HCT116 (cell line): Measurements from ENCODE around the gene NUP43.

Source experiments
- CTCF ChIP-seq, 3 experiments: fragments of 200-600 bp in 1 of 3; sonication (generic) in 1 of 3; IDR thresholded peaks in 2 of 3; conservative IDR thresholded peaks in 1 of 3; 2 replicates each; pipeline ENCODE4 v1.5.1; 2012 to 2017; ENCODE audit warnings: low read depth in 2 of 3, low read length in 2 of 3, antibody characterized with exemption in 1 of 3, borderline replicate concordance in 1 of 3, control low read depth in 1 of 3, mild to moderate bottlenecking in 1 of 3, mixed read lengths in 1 of 3, mixed run types in 1 of 3, moderate library complexity in 1 of 3; ENCODE audit not compliant: insufficient read depth in 1 of 3
- ELF1 ChIP-seq: IDR thresholded peaks from 2 replicates; pipeline ENCODE4 v1.6.1; 2012; ENCODE audit warnings: low read depth, borderline replicate concordance
- FOSL1 ChIP-seq: IDR thresholded peaks from 2 replicates; pipeline ENCODE4 v1.6.1; 2012; ENCODE audit warnings: low read depth
- POLR2AphosphoS5 ChIP-seq: IDR thresholded peaks from 2 replicates; pipeline ENCODE4 v1.6.1; 2011; ENCODE audit warnings: mild to moderate bottlenecking, low read depth, low read length, moderate library complexity
- REST ChIP-seq: IDR thresholded peaks from 2 replicates; pipeline ENCODE4 v1.6.1; 2012; ENCODE audit warnings: low read depth
- SP1 ChIP-seq: IDR thresholded peaks from 2 replicates; pipeline ENCODE4 v1.6.1; 2012; ENCODE audit warnings: low read depth
- TF ChIP-seq, protein P1 (sequence below): IDR thresholded peaks from 2 replicates; pipeline ENCODE4 v1.6.1; 2011; ENCODE audit warnings: mild to moderate bottlenecking, low read length, moderate library complexity; ENCODE audit not compliant: insufficient replicate concordance; ENCODE audit errors: extremely low read depth

DNA sequence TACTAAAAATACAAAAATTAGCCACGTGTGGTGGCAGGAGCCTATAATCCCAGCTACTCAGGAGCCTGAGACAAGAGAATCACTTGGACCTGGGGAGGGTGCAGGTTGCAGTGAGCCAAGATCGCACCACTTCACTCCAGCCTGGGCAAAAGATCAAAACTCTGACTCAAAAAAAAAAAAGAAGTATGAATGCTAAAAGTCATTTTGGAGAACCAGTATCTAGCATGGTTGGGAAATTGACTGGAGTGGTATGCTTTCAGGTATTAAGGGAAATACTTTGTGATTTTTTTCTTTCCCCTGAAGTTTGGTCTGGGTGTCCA lies 33.3 kb upstream of the NUP43 start:
- TF ChIP-seq, protein P1, sequence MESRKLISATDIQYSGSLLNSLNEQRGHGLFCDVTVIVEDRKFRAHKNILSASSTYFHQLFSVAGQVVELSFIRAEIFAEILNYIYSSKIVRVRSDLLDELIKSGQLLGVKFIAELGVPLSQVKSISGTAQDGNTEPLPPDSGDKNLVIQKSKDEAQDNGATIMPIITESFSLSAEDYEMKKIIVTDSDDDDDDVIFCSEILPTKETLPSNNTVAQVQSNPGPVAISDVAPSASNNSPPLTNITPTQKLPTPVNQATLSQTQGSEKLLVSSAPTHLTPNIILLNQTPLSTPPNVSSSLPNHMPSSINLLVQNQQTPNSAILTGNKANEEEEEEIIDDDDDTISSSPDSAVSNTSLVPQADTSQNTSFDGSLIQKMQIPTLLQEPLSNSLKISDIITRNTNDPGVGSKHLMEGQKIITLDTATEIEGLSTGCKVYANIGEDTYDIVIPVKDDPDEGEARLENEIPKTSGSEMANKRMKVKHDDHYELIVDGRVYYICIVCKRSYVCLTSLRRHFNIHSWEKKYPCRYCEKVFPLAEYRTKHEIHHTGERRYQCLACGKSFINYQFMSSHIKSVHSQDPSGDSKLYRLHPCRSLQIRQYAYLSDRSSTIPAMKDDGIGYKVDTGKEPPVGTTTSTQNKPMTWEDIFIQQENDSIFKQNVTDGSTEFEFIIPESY: no peak
- TF ChIP-seq REST (no peak), ELF1 (no peak), CTCF (IDR thresholded peaks at IDR 0.05 in 2 of 3, conservative IDR thresholded peaks at IDR 0.05 in 1 of 3; ENCODE audit: borderline replicate concordance in 1 of 3, insufficient read depth in 1 of 3, low read depth in 2 of 3, low read length in 2 of 3) (no peak), POLR2AphosphoS5 (no peak), FOSL1 (no peak), SP1 (no peak)
